ENCODE measurements around the gene CCDC182.
A peak's percentile ranks its signal among the peaks of the same experiment; 100 is the strongest.

The CCDC182 gene

DNA sequence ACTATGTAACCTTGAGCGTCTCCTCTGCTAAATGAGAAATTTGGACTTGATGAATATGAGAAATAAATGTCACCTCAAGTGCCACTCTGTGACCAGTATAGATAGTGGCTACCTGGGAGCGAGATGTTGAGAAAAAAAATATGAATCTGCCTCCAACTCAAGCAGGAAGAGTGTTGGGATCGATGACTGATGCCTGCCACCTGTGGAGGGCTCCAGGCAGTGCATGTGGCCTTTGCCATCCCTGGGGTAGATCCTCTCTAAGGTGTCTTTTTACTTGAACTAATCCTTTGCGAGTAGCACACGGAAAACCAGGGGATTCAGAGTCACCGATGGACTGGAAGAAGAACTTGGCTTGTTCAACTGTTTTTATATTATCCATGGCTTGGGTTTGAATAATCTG is 9.4 kb downstream of the CCDC182 start:
- H3K4me3 ChIP-seq (ENCODE audit: low read length in 2 of 2) = no peak overlapping the region
- no peak overlapping the region for H3K18ac ChIP-seq (ENCODE audit: low read length)
- H2BK12ac ChIP-seq (ENCODE audit: low read length) = no peak overlapping the region
- no peak overlapping the region for H2BK5ac ChIP-seq (ENCODE audit: low read length)
- H3K4me2 ChIP-seq (ENCODE audit: insufficient read depth, low read length, poor library complexity, severe bottlenecking) = no peak overlapping the region
- H3K36me3 ChIP-seq (replicated peaks in 1 of 2; ENCODE audit: control insufficient read depth in 2 of 2, insufficient read depth in 2 of 2, low read length in 2 of 2) = no peaks in the 10 kb centered on the region
- no peak overlapping the region for H4K91ac ChIP-seq (ENCODE audit: low read depth, low read length, poor library complexity)
- no peak overlapping the region for H3K9ac ChIP-seq (ENCODE audit: low read depth, low read length, poor library complexity)
- no peaks in the 10 kb centered on the region for H3K4me1 ChIP-seq (ENCODE audit: control insufficient read depth in 2 of 2, insufficient read depth in 1 of 2, low read depth in 1 of 2, low read length in 2 of 2)
- no peak overlapping the region for H3K14ac ChIP-seq (ENCODE audit: low read length)
- no peak overlapping the region for H4K8ac ChIP-seq (ENCODE audit: low read depth, low read length)
- H3K79me1 ChIP-seq (ENCODE audit: low read depth, low read length) = no peaks in the 10 kb centered on the region
- H3K27ac ChIP-seq (replicated peaks; ENCODE audit: low read length) = no peak overlapping the region
- no peaks in the 10 kb centered on the region for H3K27me3 ChIP-seq (ENCODE audit: control insufficient read depth in 3 of 3, insufficient read depth in 3 of 3, low read depth in 1 of 3, low read length in 3 of 3)
- H2BK120ac ChIP-seq (ENCODE audit: low read depth, low read length) = no peak overlapping the region
- no peak overlapping the region for H3K23ac ChIP-seq (ENCODE audit: low read depth, low read length, poor library complexity)
- WGBS, 2 donors (ENCODE audit: extremely low coverage in 2 of 2, insufficient read length in 2 of 2, insufficient replicate concordance in 1 of 2) = no CpG with 5 or more reads among the region's 6 CpGs
- H2BK15ac ChIP-seq (ENCODE audit: low read length) = no peak overlapping the region
- no peak for DNase-seq (ENCODE audit: low spot score)
- no peak overlapping the region for H3K4ac ChIP-seq (ENCODE audit: low read length)
- no peak overlapping the region for H2AK5ac ChIP-seq (ENCODE audit: low read depth, low read length)
- H2AFZ ChIP-seq (ENCODE audit: low read length) = peak overlapping the region; percentile 9
- peaks cover 0 to 1% of the 10 kb centered on the region in 2 donors for H3K9me3 ChIP-seq (replicated peaks in 1 of 2; ENCODE audit: control insufficient read depth in 2 of 2, insufficient read depth in 1 of 2, low read depth in 1 of 2, low read length in 2 of 2)

DNA sequence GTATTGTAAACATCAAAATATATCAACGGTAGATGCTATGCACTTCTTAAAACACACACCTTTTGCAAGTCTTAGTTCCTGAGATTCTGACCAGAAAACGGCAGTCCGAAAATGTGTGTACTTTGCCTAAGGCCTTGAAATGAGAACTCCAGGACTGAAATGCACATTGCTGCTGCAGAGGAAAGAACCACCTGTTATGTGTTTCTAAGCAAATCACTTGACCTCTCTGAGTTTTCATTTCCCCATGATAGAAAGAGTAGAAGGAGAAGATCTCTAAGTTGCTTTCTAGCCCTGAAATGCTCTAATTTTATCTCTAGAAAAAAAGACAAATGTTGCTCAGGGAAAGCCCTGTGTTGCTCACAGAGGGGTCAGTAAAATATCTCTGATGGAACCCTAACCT is 9.9 kb downstream of the CCDC182 start:
- H3K23ac ChIP-seq (ENCODE audit: low read depth, low read length, poor library complexity) = no peak overlapping the region
- no peak overlapping the region for H3K4me3 ChIP-seq (ENCODE audit: low read length in 2 of 2)
- H3K36me3 ChIP-seq (replicated peaks in 1 of 2; ENCODE audit: control insufficient read depth in 2 of 2, insufficient read depth in 2 of 2, low read length in 2 of 2) = no peaks in the 10 kb centered on the region
- no peak overlapping the region for H4K8ac ChIP-seq (ENCODE audit: low read depth, low read length)
- no peaks in the 10 kb centered on the region for H3K27me3 ChIP-seq (ENCODE audit: control insufficient read depth in 3 of 3, insufficient read depth in 3 of 3, low read depth in 1 of 3, low read length in 3 of 3)
- H3K9ac ChIP-seq (ENCODE audit: low read depth, low read length, poor library complexity) = no peak overlapping the region
- H3K27ac ChIP-seq (replicated peaks; ENCODE audit: low read length) = no peak overlapping the region
- peaks cover 0 to under 1% of the 10 kb centered on the region in 2 donors for H3K9me3 ChIP-seq (replicated peaks in 1 of 2; ENCODE audit: control insufficient read depth in 2 of 2, insufficient read depth in 1 of 2, low read depth in 1 of 2, low read length in 2 of 2)
- H4K91ac ChIP-seq (ENCODE audit: low read depth, low read length, poor library complexity) = no peak overlapping the region
- DNase-seq (ENCODE audit: low spot score) = no peak
- H2BK12ac ChIP-seq (ENCODE audit: low read length) = no peak overlapping the region
- no peaks in the 10 kb centered on the region for H3K79me1 ChIP-seq (ENCODE audit: low read depth, low read length)
- H3K4me1 ChIP-seq (ENCODE audit: control insufficient read depth in 2 of 2, insufficient read depth in 1 of 2, low read depth in 1 of 2, low read length in 2 of 2) = no peaks in the 10 kb centered on the region
- no peak overlapping the region for H2BK5ac ChIP-seq (ENCODE audit: low read length)
- H2BK15ac ChIP-seq (ENCODE audit: low read length) = no peak overlapping the region
- no peak overlapping the region for H2AK5ac ChIP-seq (ENCODE audit: low read depth, low read length)
- H3K14ac ChIP-seq (ENCODE audit: low read length) = no peak overlapping the region
- H3K4me2 ChIP-seq (ENCODE audit: insufficient read depth, low read length, poor library complexity, severe bottlenecking) = no peak overlapping the region
- H3K18ac ChIP-seq (ENCODE audit: low read length) = no peak overlapping the region
- H3K4ac ChIP-seq (ENCODE audit: low read length) = no peak overlapping the region
- H2BK120ac ChIP-seq (ENCODE audit: low read depth, low read length) = no peak overlapping the region
- peak overlapping the region; percentile 9 for H2AFZ ChIP-seq (ENCODE audit: low read length)
- no CpG with 5 or more reads among the region's 3 CpGs for WGBS, 2 donors (ENCODE audit: extremely low coverage in 2 of 2, insufficient read length in 2 of 2, insufficient replicate concordance in 1 of 2)

DNA sequence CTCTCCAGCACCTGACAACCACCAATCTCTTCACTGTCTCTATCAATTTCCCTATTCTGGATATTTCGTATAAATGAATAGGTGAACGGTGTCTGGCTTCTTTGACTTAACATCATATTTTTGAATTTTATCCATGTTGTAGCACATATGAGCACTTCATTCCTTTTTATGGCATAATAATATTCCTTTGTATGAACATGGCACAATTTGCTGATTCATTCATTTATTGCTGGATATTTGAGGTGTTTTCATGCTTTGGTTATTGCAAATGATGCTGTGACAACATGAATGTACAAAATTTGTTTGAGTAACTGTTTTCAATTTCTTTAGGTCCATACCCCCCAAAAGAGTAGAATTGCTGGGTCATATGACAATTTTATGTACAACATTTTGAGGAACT is 12.0 kb downstream of the CCDC182 start:
- Histone ChIP-seq H3K4me2 (ENCODE audit: insufficient read depth, low read length, poor library complexity, severe bottlenecking) (no peak overlapping the region), H2BK15ac (ENCODE audit: low read length) (no peak overlapping the region), H3K18ac (ENCODE audit: low read length) (no peak overlapping the region), H3K27me3 (ENCODE audit: control insufficient read depth in 3 of 3, insufficient read depth in 3 of 3, low read depth in 1 of 3, low read length in 3 of 3) (no peaks in the 10 kb centered on the region), H3K23ac (ENCODE audit: low read depth, low read length, poor library complexity) (no peak overlapping the region), H3K79me1 (ENCODE audit: low read depth, low read length) (no peaks in the 10 kb centered on the region), H2BK12ac (ENCODE audit: low read length) (no peak overlapping the region), H3K14ac (ENCODE audit: low read length) (no peak overlapping the region), H2AFZ (ENCODE audit: low read length) (no peak overlapping the region), H4K91ac (ENCODE audit: low read depth, low read length, poor library complexity) (no peak overlapping the region), H2AK5ac (ENCODE audit: low read depth, low read length) (no peak overlapping the region), H4K8ac (ENCODE audit: low read depth, low read length) (no peak overlapping the region), H3K9me3 (replicated peaks in 1 of 2; ENCODE audit: control insufficient read depth in 2 of 2, insufficient read depth in 1 of 2, low read depth in 1 of 2, low read length in 2 of 2) (no peaks in the 10 kb centered on the region), H3K4me1 (ENCODE audit: control insufficient read depth in 2 of 2, insufficient read depth in 1 of 2, low read depth in 1 of 2, low read length in 2 of 2) (no peaks in the 10 kb centered on the region), H3K9ac (ENCODE audit: low read depth, low read length, poor library complexity) (no peak overlapping the region), H3K36me3 (replicated peaks in 1 of 2; ENCODE audit: control insufficient read depth in 2 of 2, insufficient read depth in 2 of 2, low read length in 2 of 2) (no peaks in the 10 kb centered on the region), H2BK120ac (ENCODE audit: low read depth, low read length) (no peak overlapping the region), H3K4ac (ENCODE audit: low read length) (no peak overlapping the region), H2BK5ac (ENCODE audit: low read length) (no peak overlapping the region), H3K4me3 (ENCODE audit: low read length in 2 of 2) (no peak overlapping the region), H3K27ac (replicated peaks; ENCODE audit: low read length) (no peak overlapping the region)
- DNase-seq (ENCODE audit: low spot score) = no peak
- no CpG with 5 or more reads among the region's 2 CpGs for WGBS, 2 donors (ENCODE audit: extremely low coverage in 2 of 2, insufficient read length in 2 of 2, insufficient replicate concordance in 1 of 2)

DNA sequence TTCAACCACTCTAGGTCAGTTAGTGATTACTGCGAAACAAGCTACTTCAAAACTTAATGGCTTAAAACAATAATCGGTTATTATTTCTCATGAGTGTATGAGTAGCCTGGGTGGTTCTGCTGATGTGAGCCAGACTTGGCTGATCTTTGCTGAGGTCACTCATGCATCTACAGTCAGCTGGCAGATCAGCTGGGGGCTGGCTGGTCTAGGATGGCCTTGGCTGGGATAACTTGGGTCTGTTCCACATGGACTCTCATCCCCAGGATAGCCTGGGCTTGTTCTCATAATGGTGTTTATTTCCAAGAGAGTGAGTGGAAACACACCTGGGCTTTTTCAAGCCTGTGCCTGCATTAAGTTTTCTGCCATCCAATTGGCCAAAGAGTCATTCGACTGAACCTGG is 13.0 kb downstream of the CCDC182 start:
- Histone ChIP-seq H3K36me3 (replicated peaks in 1 of 2; ENCODE audit: control insufficient read depth in 2 of 2, insufficient read depth in 2 of 2, low read length in 2 of 2) (no peaks in the 10 kb centered on the region), H3K23ac (ENCODE audit: low read depth, low read length, poor library complexity) (no peak overlapping the region), H3K4me3 (ENCODE audit: low read length in 2 of 2) (no peak overlapping the region), H2AFZ (ENCODE audit: low read length) (no peak overlapping the region), H2BK15ac (ENCODE audit: low read length) (no peak overlapping the region), H2BK120ac (ENCODE audit: low read depth, low read length) (no peak overlapping the region), H3K18ac (ENCODE audit: low read length) (no peak overlapping the region), H3K79me1 (ENCODE audit: low read depth, low read length) (no peaks in the 10 kb centered on the region), H3K27me3 (ENCODE audit: control insufficient read depth in 3 of 3, insufficient read depth in 3 of 3, low read depth in 1 of 3, low read length in 3 of 3) (no peaks in the 10 kb centered on the region), H3K9ac (ENCODE audit: low read depth, low read length, poor library complexity) (no peak overlapping the region), H3K4me1 (ENCODE audit: control insufficient read depth in 2 of 2, insufficient read depth in 1 of 2, low read depth in 1 of 2, low read length in 2 of 2) (no peaks in the 10 kb centered on the region), H2BK12ac (ENCODE audit: low read length) (no peak overlapping the region), H3K9me3 (replicated peaks in 1 of 2; ENCODE audit: control insufficient read depth in 2 of 2, insufficient read depth in 1 of 2, low read depth in 1 of 2, low read length in 2 of 2) (no peaks in the 10 kb centered on the region), H2AK5ac (ENCODE audit: low read depth, low read length) (no peak overlapping the region), H3K14ac (ENCODE audit: low read length) (no peak overlapping the region), H3K27ac (replicated peaks; ENCODE audit: low read length) (no peak overlapping the region), H2BK5ac (ENCODE audit: low read length) (no peak overlapping the region), H3K4ac (ENCODE audit: low read length) (no peak overlapping the region), H4K91ac (ENCODE audit: low read depth, low read length, poor library complexity) (no peak overlapping the region), H4K8ac (ENCODE audit: low read depth, low read length) (no peak overlapping the region), H3K4me2 (ENCODE audit: insufficient read depth, low read length, poor library complexity, severe bottlenecking) (no peak overlapping the region)
- no CpG with 5 or more reads among the region's 3 CpGs for WGBS, 2 donors (ENCODE audit: extremely low coverage in 2 of 2, insufficient read length in 2 of 2, insufficient replicate concordance in 1 of 2)
- no peak for DNase-seq (ENCODE audit: low spot score)
